Measurements from ENCODE around the gene FLOT1. TPM values are rescaled to one million over a fixed set of nuclear protein-coding genes. Genes with fewer than 3 reads are reported as not detected.
"Not testable (repeated sequence)": the region's sequence is repeated elsewhere in the genome, so short reads cannot be mapped to it uniquely, and the experiment has no call there.

The FLOT1 gene
- total RNA-seq, 2 donors from 2014 or later: 157 to 167 TPM

- DNase-seq (ENCODE audit: low spot score): peak; percentile 91
- H3K36me3 ChIP-seq: peaks cover 54% of the 10 kb centered on the region
- peak; percentile 98 for TF ChIP-seq CTCF (IDR thresholded peaks at IDR 0.05)
- H3K4me3 ChIP-seq: peak overlapping the region; percentile 82 to 85
- no peaks in the 10 kb centered on the region for H3K27me3 ChIP-seq
- peaks cover 0 to 62% of the 10 kb centered on the region in 2 donors for H3K4me1 ChIP-seq
- no peaks in the 10 kb centered on the region for H3K9me3 ChIP-seq
- H3K27ac ChIP-seq: peak overlapping the region; percentile 92 to 95
Observed at GRCh38 chr6:30722280-30723112, 20.0 kb downstream of the FLOT1 start.

- H3K4me3 ChIP-seq: peak overlapping the region; percentile 82 to 85
- peaks cover 0 to 62% of the 10 kb centered on the region in 2 donors for H3K4me1 ChIP-seq
- H3K36me3 ChIP-seq: peaks cover 48% of the 10 kb centered on the region
- peak; percentile 75 for DNase-seq (ENCODE audit: low spot score)
- not testable (repeated sequence) for H3K9me3 ChIP-seq, H3K27me3 ChIP-seq
- H3K27ac ChIP-seq: peak overlapping the region; percentile 92 to 95
Observed at GRCh38 chr6:30722025-30722279, 20.5 kb downstream of the FLOT1 start.

- H3K4me3 ChIP-seq: peak overlapping the region; percentile 82 to 85
- H3K4me1 ChIP-seq: peaks cover 0 to 66% of the 10 kb centered on the region in 2 donors
- peaks cover 43% of the 10 kb centered on the region for H3K36me3 ChIP-seq
- peak; percentile 30 to 57 for TF ChIP-seq CTCF (IDR thresholded peaks at IDR 0.05)
- peak; percentile 87 for DNase-seq (ENCODE audit: low spot score)
- H3K27ac ChIP-seq: peak overlapping the region; percentile 92 to 95
- H3K9me3 ChIP-seq: no peaks in the 10 kb centered on the region
- no peaks in the 10 kb centered on the region for H3K27me3 ChIP-seq
Observed at GRCh38 chr6:30721198-30722024, 21.1 kb downstream of the FLOT1 start.

GRCh38 chr6:30720738-30721197 is 21.7 kb downstream of the FLOT1 start:
- peak overlapping the region; percentile 82 to 85 for H3K4me3 ChIP-seq
- H3K4me1 ChIP-seq: peaks cover 0 to 67% of the 10 kb centered on the region in 2 donors
- H3K9me3 ChIP-seq: no peaks in the 10 kb centered on the region
- peaks cover 36% of the 10 kb centered on the region for H3K36me3 ChIP-seq
- no peaks in the 10 kb centered on the region for H3K27me3 ChIP-seq
- TF ChIP-seq CTCF (IDR thresholded peaks at IDR 0.05): no peak
- H3K27ac ChIP-seq: peak overlapping the region; percentile 92 to 95
- peak; percentile 76 for DNase-seq (ENCODE audit: low spot score)

- peaks cover 0 to 65% of the 10 kb centered on the region in 2 donors for H3K4me1 ChIP-seq
- no peaks in the 10 kb centered on the region for H3K27me3 ChIP-seq
- no peaks in the 10 kb centered on the region for H3K9me3 ChIP-seq
- peaks cover 29% of the 10 kb centered on the region for H3K36me3 ChIP-seq
- no peak for TF ChIP-seq CTCF (IDR thresholded peaks at IDR 0.05)
- peak within 1 kb of the TSS; percentile 82 to 85 for H3K4me3 ChIP-seq
- H3K27ac ChIP-seq: peak within 1 kb of the TSS; percentile 92 to 95
- DNase-seq (ENCODE audit: low spot score): peak; percentile 98
Observed at GRCh38 chr6:30719791-30720737, 22.4 kb downstream of the FLOT1 start, which contains the start of gene TUBB. Gene TUBB (plus strand): TSS chr6:30720352. CDS start chr6:30720507, 155 bp downstream.

Measured in right atrium auricular region (tissue), 2 donors.